ENCODE data around the gene CFAP46.
"Not testable (repeated sequence)": the region's sequence is repeated elsewhere in the genome, so short reads cannot be mapped to it uniquely, and the experiment has no call there.

The CFAP46 gene

GRCh38 chr10:132825783-132826523 lies 116.4 kb downstream of the CFAP46 start:
- not testable (repeated sequence) for DNase-seq (ENCODE audit: low read depth)

- no peak for DNase-seq (ENCODE audit: low read depth)
These were observed 122.3 kb downstream of the CFAP46 start for GRCh38 chr10:132820056-132820455.

GRCh38 chr10:132817701-132818211 lies 124.6 kb downstream of the CFAP46 start:
- no peak for DNase-seq (ENCODE audit: low read depth)

- DNase-seq (ENCODE audit: low read depth) = no peak
These were observed 125.7 kb downstream of the CFAP46 start for GRCh38 chr10:132816718-132817117.

- DNase-seq (ENCODE audit: low read depth) = no peak
These were observed 127.1 kb downstream of the CFAP46 start for GRCh38 chr10:132815168-132815857.

- DNase-seq (ENCODE audit: low read depth) = no peak
These were observed 127.9 kb downstream of the CFAP46 start for GRCh38 chr10:132814469-132814856.

GRCh38 chr10:132813560-132814468 lies 128.6 kb downstream of the CFAP46 start:
- DNase-seq (ENCODE audit: low read depth) = no peak

GRCh38 chr10:132813001-132813401 lies 129.4 kb downstream of the CFAP46 start:
- DNase-seq (ENCODE audit: low read depth) = no peak

- no peak for DNase-seq (ENCODE audit: low read depth)
These were observed 129.8 kb downstream of the CFAP46 start for GRCh38 chr10:132812520-132812919.

- no peak for DNase-seq (ENCODE audit: low read depth)
These were observed 130.4 kb downstream of the CFAP46 start for GRCh38 chr10:132811891-132812481.

- no peak for DNase-seq (ENCODE audit: low read depth)
These were observed 131.3 kb downstream of the CFAP46 start for GRCh38 chr10:132810807-132811700.

GRCh38 chr10:132810141-132810806 lies 132.1 kb downstream of the CFAP46 start:
- DNase-seq (ENCODE audit: low read depth) = no peak

- DNase-seq (ENCODE audit: low read depth) = no peak
These were observed 132.9 kb downstream of the CFAP46 start for GRCh38 chr10:132809232-132810140.

GRCh38 chr10:132808383-132809231 lies 133.8 kb downstream of the CFAP46 start:
- DNase-seq (ENCODE audit: low read depth) = no peak

GRCh38 chr10:132807621-132808049 lies 134.7 kb downstream of the CFAP46 start:
- DNase-seq (ENCODE audit: low read depth) = no peak

- DNase-seq (ENCODE audit: low read depth) = no peak
These were observed 135.8 kb downstream of the CFAP46 start for GRCh38 chr10:132806561-132807003.

GRCh38 chr10:132806110-132806509 lies 136.3 kb downstream of the CFAP46 start:
- DNase-seq (ENCODE audit: low read depth) = no peak

- no peak for DNase-seq (ENCODE audit: low read depth)
These were observed 136.8 kb downstream of the CFAP46 start for GRCh38 chr10:132805599-132805998.
